Superior temporal gyrus (tissue), 1 donor: ENCODE results near the gene SSH2.
"Not testable (repeated sequence)": the region's sequence is repeated elsewhere in the genome, so short reads cannot be mapped to it uniquely, and the experiment has no call there.

Source experiments
- DNase-seq: peaks from one replicate; pipeline ENCODE4 v3.0.0-alpha.2; 2016; ENCODE audit errors: extremely low spot score

The SSH2 gene

DNA sequence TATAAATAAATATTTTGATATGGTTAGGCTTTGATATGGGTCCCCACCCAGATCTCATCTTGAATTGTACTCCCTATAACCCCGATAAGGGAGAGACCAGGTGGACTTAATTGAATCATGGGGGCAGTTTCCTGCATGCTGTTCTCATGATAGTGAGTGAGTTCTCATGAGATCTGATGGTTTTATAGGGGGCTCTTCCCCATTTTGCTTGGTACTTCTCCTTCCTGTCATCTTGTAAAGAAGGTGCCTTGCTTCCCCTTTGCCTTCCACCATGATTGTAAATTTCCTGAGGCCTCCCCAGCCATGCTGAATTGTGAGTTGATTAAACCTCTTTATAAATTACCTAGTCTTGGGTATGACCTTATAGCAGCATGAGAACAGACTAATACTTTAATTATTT, 55.7 kb downstream of the SSH2 start:
- not testable (repeated sequence) for DNase-seq

DNA sequence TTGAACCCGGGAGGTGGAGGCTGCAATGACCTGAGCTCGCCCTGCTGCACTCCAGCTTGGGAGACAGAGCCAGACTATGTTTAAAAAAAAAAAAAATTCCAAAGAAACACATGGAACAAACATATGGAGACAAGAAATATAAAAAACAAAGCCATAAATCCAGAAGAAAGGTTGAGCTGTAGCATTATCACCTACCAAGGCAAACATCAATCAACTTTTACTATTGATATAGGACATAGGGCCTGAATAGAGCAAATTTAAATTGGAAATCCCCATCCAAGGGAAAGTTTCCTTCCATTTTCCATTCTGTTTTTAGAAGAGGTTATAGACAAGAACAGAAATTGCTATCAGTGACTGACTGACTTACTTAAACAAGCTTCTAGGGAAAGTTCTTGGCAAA, 56.6 kb downstream of the SSH2 start:
- DNase-seq = no peak

DNA sequence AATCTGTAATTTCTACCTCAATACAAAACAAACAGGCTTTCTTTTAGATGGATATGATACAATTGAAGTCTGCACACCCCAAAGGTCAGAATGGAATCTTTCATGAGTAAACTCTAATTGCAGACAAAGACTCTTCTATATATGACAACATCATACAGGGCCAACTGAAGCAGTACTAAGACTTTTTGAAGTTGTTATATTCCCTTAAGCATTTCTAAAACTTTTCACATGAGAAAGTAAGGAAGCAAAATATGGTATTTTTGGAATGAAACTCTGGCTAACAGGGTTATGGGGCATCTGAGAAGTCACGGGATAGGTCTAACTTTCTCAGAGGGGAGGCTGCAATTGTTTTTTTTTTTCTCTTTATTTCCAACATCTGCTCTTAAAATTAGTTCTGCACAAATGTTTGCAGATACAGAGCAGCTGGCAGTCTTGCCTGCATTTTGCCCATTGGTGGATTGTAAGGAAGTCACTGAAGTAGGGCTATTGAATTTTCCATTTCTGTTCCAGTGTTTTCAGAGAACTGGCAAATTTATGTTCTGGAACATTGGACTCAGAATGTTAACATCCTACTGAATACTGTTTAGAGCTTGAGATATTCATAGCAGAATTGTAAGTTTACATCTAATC, 59.1 kb downstream of the SSH2 start:
- peak; percentile 67 for DNase-seq

DNA sequence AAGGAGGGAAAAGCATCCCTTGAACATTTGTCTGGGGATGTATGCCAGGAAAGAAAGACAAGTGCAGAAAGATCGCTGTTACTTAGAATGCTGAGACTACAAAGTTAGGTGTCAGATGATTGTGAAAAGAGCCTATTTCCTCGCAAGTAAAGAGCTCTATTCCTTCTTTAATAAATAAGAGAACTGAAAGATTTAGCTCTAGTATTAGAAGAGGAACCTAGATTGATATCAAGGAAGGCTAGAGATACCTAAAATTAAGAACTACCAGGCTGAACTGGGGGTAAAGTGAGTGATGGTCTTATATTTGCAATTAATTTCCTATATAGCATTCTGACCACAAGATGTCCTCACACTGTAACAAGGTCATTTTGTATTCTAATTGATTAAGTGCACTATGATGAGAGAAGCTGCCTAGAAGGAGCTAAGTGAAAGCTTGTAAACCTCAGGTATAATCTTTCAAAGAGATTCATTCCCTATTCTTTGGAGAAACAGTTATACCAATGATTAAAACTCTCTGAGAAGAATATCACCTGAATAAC, 62.3 kb downstream of the SSH2 start:
- DNase-seq = peak; percentile 61

DNA sequence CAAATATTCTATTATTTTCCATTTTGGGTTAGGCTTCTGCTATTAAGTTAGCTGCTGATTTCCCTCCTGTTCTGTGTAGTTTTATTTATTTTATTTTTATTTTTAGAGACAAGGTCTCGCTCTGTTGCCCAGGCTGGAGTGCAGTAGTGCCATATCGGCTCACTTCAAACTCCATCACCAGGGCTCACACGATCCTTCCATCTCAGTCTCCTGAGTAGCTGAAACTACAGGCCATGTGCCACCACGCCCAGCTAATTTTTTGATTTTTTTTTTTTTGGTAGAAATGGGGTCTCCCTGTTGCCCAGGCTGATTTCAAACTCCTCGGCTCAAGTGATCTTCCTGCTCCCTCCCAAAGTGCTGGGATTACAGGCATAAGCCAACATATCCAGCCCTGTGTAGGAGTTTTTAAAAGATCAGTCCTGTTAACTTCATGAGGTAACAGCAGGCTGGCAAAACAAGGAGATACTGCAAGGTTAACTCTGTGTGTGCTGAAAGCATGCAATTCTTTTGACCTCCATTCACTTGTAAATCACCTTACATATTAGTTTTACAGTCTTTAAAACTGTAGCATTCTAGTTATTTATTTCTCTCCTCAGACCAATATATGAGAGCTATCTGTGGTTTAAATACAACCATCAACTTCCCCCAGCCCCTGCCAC, 63.2 kb downstream of the SSH2 start:
- DNase-seq = no peak

DNA sequence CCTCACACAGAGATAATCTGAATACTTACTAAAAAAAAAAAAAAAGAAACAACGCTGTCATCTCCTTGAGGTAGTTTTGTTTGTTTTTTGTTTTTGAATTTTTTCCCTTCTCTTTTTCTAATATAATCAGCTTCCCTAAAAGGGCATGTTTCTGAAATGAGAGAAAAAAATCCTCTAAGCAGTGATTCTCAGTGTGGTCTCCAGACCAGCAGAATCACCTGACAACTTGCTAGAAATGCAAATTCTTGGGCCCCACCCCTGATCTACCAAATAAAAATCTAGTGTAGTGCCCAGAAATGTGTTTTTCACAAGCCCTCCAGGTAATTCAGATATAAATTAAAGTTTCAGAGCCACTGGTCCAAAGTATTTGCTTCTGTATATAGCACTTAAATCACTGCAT, 65.4 kb downstream of the SSH2 start:
- no peak for DNase-seq

DNA sequence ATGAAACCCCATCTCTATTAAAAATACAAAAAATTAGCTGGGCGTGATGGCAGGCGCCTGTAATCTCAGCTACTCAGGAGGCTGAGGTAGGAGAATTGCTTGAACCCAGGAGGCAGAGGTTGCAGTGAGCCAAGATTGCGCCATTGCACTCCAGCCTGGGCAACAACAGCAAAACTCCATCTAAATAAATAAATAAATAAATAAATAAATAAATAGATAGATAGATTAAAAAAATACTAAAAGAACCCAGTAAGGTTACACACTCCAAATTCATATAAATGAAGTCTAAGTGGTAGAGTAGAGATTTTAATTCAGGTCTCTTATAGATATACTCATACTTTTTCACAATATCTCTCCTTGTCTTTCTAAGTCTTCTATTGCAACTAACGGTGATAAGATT, 65.9 kb downstream of the SSH2 start:
- DNase-seq = not testable (repeated sequence)

DNA sequence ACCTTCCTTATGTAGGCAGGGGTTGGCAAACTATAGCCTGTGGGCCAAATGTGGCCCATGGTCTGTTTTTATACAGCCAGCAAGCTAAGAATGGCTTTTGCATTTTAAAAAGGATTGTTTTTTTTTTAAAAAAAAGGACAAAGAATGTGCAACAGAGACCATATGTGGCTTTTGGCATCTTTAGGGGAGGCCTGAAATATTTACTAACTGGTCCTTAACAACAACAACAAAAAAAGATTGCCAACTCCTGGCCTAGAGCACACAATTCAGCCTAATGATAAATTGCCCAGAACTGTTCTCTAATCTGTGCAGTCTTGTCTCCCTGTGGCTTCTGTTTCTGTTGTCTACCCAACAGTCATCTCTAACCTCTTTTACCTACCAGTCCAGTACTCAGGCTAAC, 67.1 kb downstream of the SSH2 start:
- no peak for DNase-seq

DNA sequence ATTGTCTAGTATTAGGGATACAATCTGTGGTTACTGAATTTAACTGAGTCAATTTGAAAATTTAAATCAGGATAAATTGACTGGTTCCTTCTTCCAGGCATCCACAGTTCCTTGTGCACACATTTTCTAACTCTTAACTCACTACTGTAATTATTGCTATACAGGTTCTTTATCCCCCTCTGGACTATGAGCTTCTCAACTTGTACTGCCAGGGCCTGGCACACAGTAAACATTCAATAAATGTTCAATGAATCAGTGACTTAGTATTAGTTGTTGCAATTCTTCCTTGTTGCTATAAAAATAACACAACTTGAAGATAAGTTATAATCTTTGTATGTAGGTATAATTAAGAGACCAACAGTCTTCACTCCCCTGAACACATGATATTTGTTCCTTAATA, 67.9 kb downstream of the SSH2 start:
- no peak for DNase-seq

DNA sequence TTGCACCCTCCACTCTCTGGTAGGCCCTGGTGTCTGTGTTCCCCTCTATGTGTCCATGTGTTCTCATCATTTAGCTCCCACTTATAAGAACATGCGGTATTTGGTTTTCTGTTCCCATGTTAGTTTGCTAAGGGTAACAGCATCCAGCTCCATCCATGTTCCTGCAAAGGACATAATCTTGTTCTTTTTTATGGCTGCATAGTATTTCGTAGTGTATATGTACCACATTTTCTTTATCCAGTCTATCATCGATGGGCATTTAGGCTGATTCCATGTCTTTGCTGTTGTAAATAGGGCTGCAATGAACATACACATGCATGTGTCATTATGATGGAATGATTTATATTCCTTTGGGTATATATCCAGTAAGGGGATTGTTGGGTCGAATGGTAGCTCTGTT, 70.6 kb downstream of the SSH2 start:
- DNase-seq = not testable (repeated sequence)

DNA sequence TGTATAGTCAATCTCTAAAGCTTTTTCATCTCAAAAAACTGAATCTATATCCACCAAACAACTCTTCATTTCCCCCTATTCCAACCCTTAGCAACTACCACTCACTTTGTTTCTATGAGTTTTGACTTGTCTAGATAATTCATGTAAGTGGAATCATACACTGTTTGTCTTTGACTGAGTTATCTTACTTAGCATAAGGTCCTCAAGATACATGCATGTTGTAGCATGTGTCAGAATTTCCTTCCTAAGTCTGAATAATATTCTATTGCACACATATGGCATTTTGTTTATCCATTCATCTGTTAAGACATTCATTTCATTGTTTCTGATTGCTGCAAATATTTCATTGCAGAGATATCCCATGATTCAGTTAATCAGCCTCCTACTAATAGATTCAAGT, 72.2 kb downstream of the SSH2 start:
- no peak for DNase-seq

DNA sequence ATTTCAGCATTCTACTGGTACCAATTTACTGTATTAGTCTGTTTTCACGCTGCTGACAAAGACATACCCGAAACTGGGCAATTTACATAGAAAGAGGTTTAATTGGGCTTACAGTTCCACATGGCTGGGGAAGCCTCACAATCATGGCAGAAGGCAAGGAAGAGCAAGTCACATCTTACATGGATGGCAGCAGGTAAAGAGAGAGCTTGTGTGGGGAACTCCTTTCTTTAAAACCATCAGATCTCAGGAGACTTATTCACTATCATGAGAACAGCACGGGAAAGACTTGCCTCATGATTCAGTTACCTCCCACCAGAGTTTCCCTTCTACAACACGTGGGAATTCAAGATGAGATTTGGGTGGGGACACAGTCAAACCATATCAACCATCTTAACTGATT, 72.9 kb downstream of the SSH2 start:
- not testable (repeated sequence) for DNase-seq

DNA sequence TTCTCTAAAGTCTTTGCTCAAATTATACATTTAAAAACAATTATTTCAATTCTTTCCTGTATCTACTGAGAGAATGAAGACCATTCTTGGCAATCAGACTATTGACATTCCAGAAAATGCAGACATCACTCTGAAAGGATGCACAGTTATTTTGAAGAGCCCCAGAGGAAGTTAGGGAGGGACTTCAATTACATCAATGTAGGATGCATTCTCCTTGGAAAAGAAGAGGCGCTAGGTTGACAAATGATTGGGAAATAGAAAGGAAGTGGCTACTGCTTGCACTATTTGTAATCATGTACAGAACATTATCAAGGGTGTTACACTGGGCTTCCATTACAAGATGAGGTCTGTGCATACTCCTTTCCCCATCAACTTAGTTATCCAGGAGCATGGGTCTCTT, 74.3 kb downstream of the SSH2 start:
- no peak for DNase-seq

DNA sequence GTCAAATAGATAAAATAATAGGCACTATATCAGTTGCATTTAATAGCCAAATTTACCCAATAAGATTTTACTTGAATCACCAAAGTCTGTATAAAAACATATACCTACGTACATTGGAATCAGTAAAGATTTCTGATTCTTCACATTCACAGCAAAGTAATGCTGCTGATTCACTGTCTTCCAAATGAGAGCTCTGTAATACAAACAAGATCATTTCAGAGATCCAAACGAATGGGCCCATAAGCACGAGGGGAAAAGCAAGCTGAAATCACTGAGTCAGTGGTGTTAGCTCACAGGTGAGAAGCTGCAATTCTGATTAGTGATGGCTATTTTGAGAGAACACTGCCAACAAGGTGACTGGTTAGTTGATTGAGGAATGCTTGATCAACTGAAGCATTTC, 81.3 kb downstream of the SSH2 start:
- no peak for DNase-seq

DNA sequence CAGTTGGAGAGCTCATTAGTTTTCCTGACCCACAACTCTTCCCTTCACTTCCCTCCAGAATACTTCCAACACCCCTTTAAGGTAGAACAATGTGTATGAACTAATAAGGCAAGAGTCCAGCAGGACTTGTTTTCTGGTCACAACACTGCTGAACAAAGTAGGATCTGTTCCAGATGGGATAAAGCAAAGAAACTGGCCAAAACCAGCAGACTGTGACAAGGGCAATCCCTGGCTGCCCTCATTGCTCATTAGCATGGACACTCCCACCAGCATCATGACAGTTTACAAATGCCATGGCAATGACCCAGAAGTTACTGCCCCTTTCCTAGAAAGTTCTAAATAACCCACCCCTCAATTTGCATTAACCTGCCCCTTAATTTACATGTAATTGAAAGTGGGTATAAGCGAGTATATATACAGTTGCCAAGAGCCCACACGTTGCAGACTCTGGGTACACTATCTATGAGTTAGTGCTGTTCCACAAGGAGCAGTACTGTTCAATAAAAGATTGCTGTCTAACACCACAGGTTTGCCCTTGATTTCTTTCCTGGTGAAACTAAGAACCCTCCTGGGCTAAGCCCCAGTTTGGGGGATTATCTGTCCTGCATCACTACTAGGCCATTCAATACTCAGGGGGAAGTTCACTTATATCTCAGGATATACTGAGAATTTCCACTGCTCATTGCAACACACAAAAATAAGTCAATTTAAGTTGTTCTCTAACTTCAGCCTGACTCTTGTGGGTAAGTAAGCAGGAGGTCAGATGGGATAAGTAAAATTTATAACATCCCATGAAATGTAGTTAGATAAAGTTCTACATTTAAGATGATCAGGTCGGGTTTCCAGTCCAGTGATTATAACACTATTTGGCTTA, 82.3 kb downstream of the SSH2 start:
- no peak for DNase-seq

DNA sequence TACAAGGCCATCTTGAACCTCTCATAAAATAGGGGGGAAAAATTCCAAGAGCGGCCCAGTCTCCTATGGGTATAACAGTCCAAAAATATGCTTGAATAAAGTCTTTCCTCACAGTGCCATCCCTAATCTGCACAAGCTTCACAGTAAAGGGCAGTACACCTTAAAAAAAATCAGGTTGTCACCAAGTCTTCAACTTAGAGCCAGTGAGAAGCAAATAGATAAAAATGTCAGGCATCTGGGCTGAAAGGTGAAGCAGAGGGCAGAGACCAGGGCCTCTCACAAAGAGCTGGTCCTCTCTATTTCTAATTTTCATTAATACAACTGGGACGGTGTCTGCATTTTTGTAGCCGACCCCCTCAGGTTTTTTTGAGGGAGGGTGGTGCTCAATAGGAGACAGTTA, 82.9 kb downstream of the SSH2 start:
- DNase-seq = no peak

DNA sequence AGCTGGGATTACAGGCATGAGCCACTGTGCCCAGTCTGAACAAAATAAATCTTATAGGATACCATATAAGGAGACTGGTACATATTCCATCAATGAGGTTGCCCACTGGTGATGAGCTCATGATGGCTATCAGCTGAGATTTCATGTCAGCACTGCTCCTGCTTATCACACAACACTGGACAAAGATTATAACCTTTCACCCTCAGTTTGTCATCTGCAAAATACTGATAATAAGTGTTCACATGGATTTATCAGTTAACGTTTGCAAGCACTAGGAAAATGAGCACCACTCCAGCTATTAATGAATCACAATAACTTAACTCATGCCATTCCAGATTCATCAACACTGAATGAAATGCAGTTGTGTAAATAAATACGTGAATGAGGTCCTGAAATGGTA, 83.7 kb downstream of the SSH2 start:
- DNase-seq = no peak

DNA sequence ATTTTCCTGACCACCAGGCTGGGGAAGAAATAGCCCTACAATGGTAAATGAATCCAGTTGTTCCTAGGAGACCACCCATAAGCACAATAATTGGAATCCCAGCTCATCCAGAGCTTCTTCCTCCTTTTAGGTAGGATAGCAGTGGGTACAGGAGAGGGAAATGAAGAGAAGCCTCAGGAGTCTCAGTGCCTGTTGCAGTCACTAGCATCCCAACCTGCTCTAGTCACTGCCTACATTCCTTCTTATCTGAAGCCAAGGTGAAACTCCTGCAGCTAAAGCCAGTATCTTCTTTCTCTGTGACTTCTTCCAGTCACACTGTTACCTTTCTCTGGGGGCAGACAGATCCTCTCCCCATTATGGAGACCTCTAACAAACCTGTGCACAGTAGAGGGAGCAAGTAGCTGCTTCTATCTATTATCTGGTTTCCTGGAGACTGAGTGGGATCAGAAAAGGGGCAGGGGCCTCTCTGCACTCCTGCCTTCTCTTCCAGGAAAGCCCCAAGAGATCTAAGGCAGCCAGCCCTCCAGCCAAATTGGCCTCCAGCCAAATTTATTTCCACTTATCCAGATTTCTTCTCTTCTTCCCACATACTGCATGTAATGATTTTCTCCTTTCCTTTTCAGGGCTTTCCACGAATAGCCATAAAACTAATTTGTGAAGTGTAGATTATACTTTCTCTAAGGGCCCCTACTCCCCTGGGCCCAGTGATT, 85.5 kb downstream of the SSH2 start:
- DNase-seq = no peak

DNA sequence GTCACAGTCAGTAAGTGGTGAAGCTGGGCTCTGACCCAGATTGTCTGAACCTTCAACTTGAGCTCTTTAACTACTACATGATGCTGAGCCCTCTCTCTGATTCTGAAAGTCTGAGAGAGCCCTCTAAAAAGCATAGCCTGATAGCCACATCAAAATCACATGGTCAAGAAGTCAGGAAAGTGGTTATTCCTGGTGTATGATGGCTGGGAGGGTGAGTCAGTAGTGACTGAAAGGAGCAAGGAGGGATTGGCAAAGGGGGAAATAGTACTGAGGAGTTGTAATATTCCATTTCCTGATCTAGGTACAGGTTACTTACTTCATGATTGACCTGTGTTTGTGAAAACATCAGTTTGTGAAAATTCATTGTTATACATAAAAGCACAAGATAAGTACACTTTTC, 89.1 kb downstream of the SSH2 start:
- DNase-seq = no peak

DNA sequence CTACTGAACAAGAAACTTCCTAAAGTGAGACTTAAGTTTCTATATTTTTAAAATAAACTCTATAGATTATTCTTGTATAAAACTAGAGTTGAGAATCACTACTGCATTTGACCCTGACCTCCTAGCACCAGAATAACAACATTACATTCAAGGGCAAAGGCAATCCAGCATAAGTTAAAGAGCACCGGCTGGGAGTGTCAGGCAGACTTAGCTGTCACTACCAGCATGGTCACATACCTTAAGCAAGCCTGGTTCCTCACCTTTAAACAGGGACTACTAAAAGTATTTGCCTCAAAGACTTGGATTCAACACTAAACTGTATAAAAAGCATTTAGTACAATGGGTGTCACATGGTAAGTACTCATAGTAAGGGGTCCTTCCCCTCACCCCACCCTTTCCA, 90.4 kb downstream of the SSH2 start:
- no peak for DNase-seq

DNA sequence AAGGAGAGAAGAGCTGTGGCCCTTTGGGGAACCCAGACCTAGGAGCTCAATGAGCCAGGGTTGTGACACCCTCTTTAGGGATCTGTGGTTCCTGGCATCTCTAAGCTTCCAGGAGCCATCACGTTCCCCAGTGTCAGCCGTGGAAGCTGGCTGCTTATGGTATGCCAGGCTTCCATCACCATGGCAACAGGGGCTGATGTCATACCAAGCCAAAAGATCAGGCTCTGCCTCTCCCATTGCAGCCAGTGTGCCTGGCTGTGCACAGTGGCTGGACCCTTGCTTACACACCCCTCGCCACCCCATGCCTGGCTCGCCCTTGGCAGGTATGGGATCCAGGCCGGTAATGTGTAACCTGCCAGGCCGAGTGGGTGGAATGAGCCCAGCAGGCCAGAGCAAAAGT, 91.1 kb downstream of the SSH2 start:
- DNase-seq = no peak

DNA sequence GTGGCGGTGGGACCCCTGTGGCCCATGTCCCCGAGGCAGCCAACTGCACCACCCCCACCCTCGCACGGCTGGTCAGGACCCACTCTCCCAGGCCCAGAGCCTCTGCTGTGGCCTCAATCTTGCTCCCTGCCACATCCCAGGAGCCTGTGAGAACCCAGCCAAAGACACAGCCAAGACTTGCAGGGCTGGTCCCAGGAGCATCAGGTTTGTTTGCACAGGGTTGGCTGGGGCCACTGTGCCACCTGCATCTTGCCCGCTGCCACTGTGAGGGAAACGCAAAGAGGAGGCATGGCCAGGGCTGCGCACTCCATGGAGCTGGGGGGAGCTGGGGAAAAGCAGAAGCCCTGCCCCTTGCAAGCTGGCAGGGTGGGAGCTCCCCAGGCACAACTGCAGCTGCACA, 92.5 kb downstream of the SSH2 start:
- DNase-seq = no peak
